ENCODE data around the gene PEAK1.

- TF ChIP-seq EZH2 (IDR thresholded peaks at IDR 0.05; ENCODE audit: low read length) (no peak), CTCF (optimal IDR thresholded peaks at IDR 0.05 in 1 of 3, IDR thresholded peaks at IDR 0.05 in 1 of 3, conservative IDR thresholded peaks at IDR 0.05 in 1 of 3; ENCODE audit: extremely low read depth in 1 of 3, insufficient read depth in 2 of 3, low read length in 3 of 3) (no peak)
Measured at GRCh38 chr15:77437264-77437663, 17.4 kb upstream of the PEAK1 start.

All from keratinocyte (primary cell).